ENCODE results near the gene ANKRD7. TPM values are rescaled to one million over a fixed set of nuclear protein-coding genes. Genes with fewer than 3 reads are reported as not detected.

Gene ANKRD7
- total RNA-seq, 1 experiment from 2014 or later: 1.7 TPM

DNA sequence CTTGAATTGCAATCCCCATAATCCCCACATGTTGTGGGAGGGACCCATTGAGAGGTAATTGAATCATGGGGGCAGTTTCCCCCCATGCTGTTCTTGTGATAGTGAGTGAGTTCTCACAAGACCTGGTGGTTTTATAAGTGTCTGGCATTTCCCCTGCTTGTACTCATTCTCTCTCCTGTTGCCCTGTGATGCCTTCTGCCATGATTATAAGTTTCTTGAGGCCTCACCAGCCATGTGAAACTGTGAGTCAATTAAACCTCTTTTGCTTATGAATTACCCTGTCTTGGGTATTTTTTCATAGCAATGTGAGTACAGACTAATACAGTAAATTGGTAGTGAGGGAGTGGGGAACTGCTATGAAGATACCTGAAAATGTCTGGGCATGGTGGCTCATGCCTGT is 65.0 kb downstream of the ANKRD7 start:
- ATAC-seq (no peak), DNase-seq (ENCODE audit: low spot score) (no peak)
- no peak for TF ChIP-seq SMAD4 (CRISPR knock-in tag; IDR thresholded peaks at IDR 0.05)
- no peak for TF ChIP-seq ZNF423 (CRISPR knock-in tag; IDR thresholded peaks at IDR 0.05)
- TF ChIP-seq HMGXB4 (CRISPR knock-in tag; IDR thresholded peaks at IDR 0.05): no peak
- TF ChIP-seq, protein P1, sequence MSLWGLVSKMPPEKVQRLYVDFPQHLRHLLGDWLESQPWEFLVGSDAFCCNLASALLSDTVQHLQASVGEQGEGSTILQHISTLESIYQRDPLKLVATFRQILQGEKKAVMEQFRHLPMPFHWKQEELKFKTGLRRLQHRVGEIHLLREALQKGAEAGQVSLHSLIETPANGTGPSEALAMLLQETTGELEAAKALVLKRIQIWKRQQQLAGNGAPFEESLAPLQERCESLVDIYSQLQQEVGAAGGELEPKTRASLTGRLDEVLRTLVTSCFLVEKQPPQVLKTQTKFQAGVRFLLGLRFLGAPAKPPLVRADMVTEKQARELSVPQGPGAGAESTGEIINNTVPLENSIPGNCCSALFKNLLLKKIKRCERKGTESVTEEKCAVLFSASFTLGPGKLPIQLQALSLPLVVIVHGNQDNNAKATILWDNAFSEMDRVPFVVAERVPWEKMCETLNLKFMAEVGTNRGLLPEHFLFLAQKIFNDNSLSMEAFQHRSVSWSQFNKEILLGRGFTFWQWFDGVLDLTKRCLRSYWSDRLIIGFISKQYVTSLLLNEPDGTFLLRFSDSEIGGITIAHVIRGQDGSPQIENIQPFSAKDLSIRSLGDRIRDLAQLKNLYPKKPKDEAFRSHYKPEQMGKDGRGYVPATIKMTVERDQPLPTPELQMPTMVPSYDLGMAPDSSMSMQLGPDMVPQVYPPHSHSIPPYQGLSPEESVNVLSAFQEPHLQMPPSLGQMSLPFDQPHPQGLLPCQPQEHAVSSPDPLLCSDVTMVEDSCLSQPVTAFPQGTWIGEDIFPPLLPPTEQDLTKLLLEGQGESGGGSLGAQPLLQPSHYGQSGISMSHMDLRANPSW (CRISPR knock-in tag; conservative IDR thresholded peaks at IDR 0.05; ENCODE audit: low read depth): no peak
- TF ChIP-seq ESRRA (CRISPR knock-in tag; IDR thresholded peaks at IDR 0.05; ENCODE audit: borderline replicate concordance): no peak
- TF ChIP-seq SOX15 (CRISPR knock-in tag; IDR thresholded peaks at IDR 0.05): no peak
- TF ChIP-seq CDX4 (CRISPR knock-in tag; IDR thresholded peaks at IDR 0.05; ENCODE audit: borderline replicate concordance): no peak
- Mint-ChIP-seq H3K36me3 (peaks cover 23% of the 10 kb centered on the region), H3K9me3 (peaks cover 33% of the 10 kb centered on the region), H3K27ac (no peak overlapping the region), H3K4me1 (peaks cover 7% of the 10 kb centered on the region; the same call in 1 of the 2 replicates), H3K4me3 (no peak overlapping the region), H3K27me3 (ENCODE audit: low read depth) (no peaks in the 10 kb centered on the region)
- ChIA-PET POLR2A (no interaction called here), CTCF (no interaction called here)

Other genes starting within 250 kb of the ANKRD7 start
- gene LSM8, start 40.5 kb upstream of the ANKRD7 start, total RNA-seq (2021): 39.9 to 48.2 TPM (median 45.1 TPM) in 3 replicates

All from WTC11 (cell line).